IPS-15b (cell line): ENCODE data around the gene AQP2.
A peak's percentile ranks its signal among the peaks of the same experiment; 100 is the strongest.

Experiments used
- H3K27me3 ChIP-seq: one replicate; pipeline ENCODE4 v1.6.1; 2013; ENCODE audit warnings: low read length; ENCODE audit not compliant: control insufficient read depth, insufficient read depth
- H3K36me3 ChIP-seq: one replicate; pipeline ENCODE4 v1.6.1; 2013; ENCODE audit warnings: low read length; ENCODE audit not compliant: control insufficient read depth, insufficient read depth
- H3K4me1 ChIP-seq: one replicate; pipeline ENCODE4 v1.6.1; 2013; ENCODE audit warnings: mild to moderate bottlenecking, low read length; ENCODE audit not compliant: control insufficient read depth, insufficient read depth
- H3K4me3 ChIP-seq: one replicate; pipeline ENCODE4 v1.5.1; 2013; ENCODE audit warnings: low read depth, low read length
- H3K9ac ChIP-seq: one replicate; pipeline ENCODE4 v1.6.1; 2013; ENCODE audit warnings: low read depth, mild to moderate bottlenecking, low read length
- H3K9me3 ChIP-seq: one replicate; pipeline ENCODE4 v1.6.1; 2013; ENCODE audit warnings: mild to moderate bottlenecking, low read length; ENCODE audit not compliant: control insufficient read depth, insufficient read depth

Gene AQP2

GRCh38 chr12:49945394-49946080, 5.0 kb upstream of the AQP2 start:
- Histone ChIP-seq H3K4me1 (peaks cover 13% of the 10 kb centered on the region), H3K4me3 (peak overlapping the region; percentile 48), H3K9me3 (no peaks in the 10 kb centered on the region), H3K36me3 (no peaks in the 10 kb centered on the region), H3K9ac (no peak overlapping the region), H3K27me3 (peaks cover 5% of the 10 kb centered on the region)

GRCh38 chr12:49946086-49946485, 4.5 kb upstream of the AQP2 start:
- no peaks in the 10 kb centered on the region for H3K36me3 ChIP-seq
- no peak overlapping the region for H3K9ac ChIP-seq
- H3K9me3 ChIP-seq, result no peaks in the 10 kb centered on the region
- peaks cover 5% of the 10 kb centered on the region for H3K27me3 ChIP-seq
- H3K4me3 ChIP-seq, result peak overlapping the region; percentile 10
- H3K4me1 ChIP-seq, result peaks cover 13% of the 10 kb centered on the region

- Histone ChIP-seq H3K9ac (no peak overlapping the region), H3K27me3 (peaks cover 5% of the 10 kb centered on the region), H3K4me3 (no peak overlapping the region), H3K9me3 (no peaks in the 10 kb centered on the region), H3K4me1 (peaks cover 13% of the 10 kb centered on the region), H3K36me3 (no peaks in the 10 kb centered on the region)
Observed at GRCh38 chr12:49946497-49946896, 4.0 kb upstream of the AQP2 start.

GRCh38 chr12:49947593-49948226, 2.8 kb upstream of the AQP2 start:
- Histone ChIP-seq H3K9me3 (no peaks in the 10 kb centered on the region), H3K9ac (no peak overlapping the region), H3K36me3 (no peaks in the 10 kb centered on the region), H3K4me1 (peaks cover 11% of the 10 kb centered on the region), H3K27me3 (peaks cover 5% of the 10 kb centered on the region), H3K4me3 (no peak overlapping the region)

GRCh38 chr12:49948866-49949845, 1.4 kb upstream of the AQP2 start:
- Histone ChIP-seq H3K4me1 (peaks cover 11% of the 10 kb centered on the region), H3K27me3 (peaks cover 5% of the 10 kb centered on the region), H3K4me3 (no peak overlapping the region), H3K36me3 (no peaks in the 10 kb centered on the region), H3K9ac (no peak overlapping the region), H3K9me3 (no peaks in the 10 kb centered on the region)

GRCh38 chr12:49949866-49950265, 671 bp upstream of the AQP2 start:
- H3K9ac ChIP-seq, result no peak overlapping the region
- no peak overlapping the region for H3K4me3 ChIP-seq
- H3K36me3 ChIP-seq, result no peaks in the 10 kb centered on the region
- H3K4me1 ChIP-seq, result peaks cover 11% of the 10 kb centered on the region
- peaks cover 7% of the 10 kb centered on the region for H3K27me3 ChIP-seq
- H3K9me3 ChIP-seq, result no peaks in the 10 kb centered on the region

- H3K4me1 ChIP-seq, result peaks cover 3% of the 10 kb centered on the region
- no peaks in the 10 kb centered on the region for H3K36me3 ChIP-seq
- H3K9ac ChIP-seq, result no peak overlapping the region
- H3K9me3 ChIP-seq, result no peaks in the 10 kb centered on the region
- H3K27me3 ChIP-seq, result peaks cover 17% of the 10 kb centered on the region
- no peak overlapping the region for H3K4me3 ChIP-seq
Observed at GRCh38 chr12:49951411-49952240, 1.1 kb downstream of the AQP2 start.

- Histone ChIP-seq H3K9me3 (no peaks in the 10 kb centered on the region), H3K9ac (no peak overlapping the region), H3K36me3 (no peaks in the 10 kb centered on the region), H3K4me1 (peaks cover 3% of the 10 kb centered on the region), H3K4me3 (no peak overlapping the region), H3K27me3 (peaks cover 23% of the 10 kb centered on the region)
Observed at GRCh38 chr12:49952391-49953055, 2.0 kb downstream of the AQP2 start.

- H3K4me3 ChIP-seq, result no peak overlapping the region
- no peaks in the 10 kb centered on the region for H3K9me3 ChIP-seq
- H3K4me1 ChIP-seq, result no peaks in the 10 kb centered on the region
- H3K9ac ChIP-seq, result no peak overlapping the region
- H3K27me3 ChIP-seq, result peaks cover 29% of the 10 kb centered on the region
- H3K36me3 ChIP-seq, result no peaks in the 10 kb centered on the region
Observed at GRCh38 chr12:49953151-49953550, 2.6 kb downstream of the AQP2 start.

- Histone ChIP-seq H3K36me3 (no peaks in the 10 kb centered on the region), H3K9me3 (no peaks in the 10 kb centered on the region), H3K9ac (no peak overlapping the region), H3K27me3 (peaks cover 39% of the 10 kb centered on the region), H3K4me1 (peaks cover under 1% of the 10 kb centered on the region), H3K4me3 (no peak overlapping the region)
Observed at GRCh38 chr12:49953961-49954846, 3.7 kb downstream of the AQP2 start.
